Large intestine (tissue), 3 donors: Measurements from ENCODE around the gene NR5A2. TPM values are rescaled to one million over a fixed set of nuclear protein-coding genes. Genes with fewer than 3 reads are reported as not detected.
A peak's percentile ranks its signal among the peaks of the same experiment; 100 is the strongest.

Experiments
- DNase-seq, 2 donors: peaks; one replicate each; pipeline versions ENCODE4 v3.0.0 to v3.0.0-alpha.2; 2013
- H3K27ac ChIP-seq: one replicate; pipeline ENCODE4 v1.5.1; 2013; ENCODE audit warnings: low read length
- H3K27me3 ChIP-seq: 2 replicates; pipeline ENCODE4 v1.6.1; 2013; ENCODE audit warnings: low read length; ENCODE audit not compliant: control insufficient read depth, insufficient read depth
- H3K36me3 ChIP-seq: 2 replicates; pipeline ENCODE4 v1.6.1; 2013; ENCODE audit warnings: low read length; ENCODE audit not compliant: control insufficient read depth, insufficient read depth
- H3K4me1 ChIP-seq: one replicate; pipeline ENCODE4 v1.6.1; 2013; ENCODE audit warnings: low read length; ENCODE audit not compliant: control insufficient read depth, insufficient read depth
- H3K4me3 ChIP-seq: one replicate; pipeline ENCODE4 v1.5.1; 2013; ENCODE audit warnings: low read length
- H3K9me3 ChIP-seq: one replicate; pipeline ENCODE4 v1.6.1; 2013; ENCODE audit warnings: mild to moderate bottlenecking, low read depth, low read length, moderate library complexity; ENCODE audit not compliant: control insufficient read depth
- WGBS: methylation state at CpG from one replicate; pipeline ENCODE4 v1.1.5; 2013; ENCODE audit warnings: low lambda C conversion rate; ENCODE audit not compliant: insufficient coverage; 5-methylcytosine and 5-hydroxymethylcytosine counted together
- polyA plus RNA-seq: library from polyadenylated mRNA; unstranded; fragments of 120-200 nt; gene quantifications from one replicate; pipeline ENCODE4 v1.2.1, GENCODE V29; 2013

Gene NR5A2
- polyA plus RNA-seq, 1 donor: 36.5 TPM

DNA sequence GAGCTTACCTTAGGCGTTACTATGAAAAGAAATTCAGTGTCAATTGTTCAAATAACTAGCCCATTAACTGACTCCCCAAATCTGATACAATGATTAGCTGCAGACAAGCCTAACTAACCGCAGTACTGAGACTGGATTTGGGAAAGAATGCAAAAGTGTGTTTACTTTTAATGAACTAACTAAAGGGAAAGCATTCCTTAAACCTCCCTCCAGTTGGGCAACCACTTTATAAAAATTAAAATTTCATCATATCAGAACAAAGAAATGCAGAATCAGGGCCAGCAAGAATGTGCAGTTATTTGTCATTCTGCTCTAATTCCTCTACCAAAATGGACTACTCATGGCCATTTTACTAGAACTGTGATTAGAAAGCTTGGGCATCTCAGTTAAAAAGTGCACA lies 11.7 kb upstream of the NR5A2 start:
- no peaks in the 10 kb centered on the region for H3K36me3 ChIP-seq
- H3K9me3 ChIP-seq: no peaks in the 10 kb centered on the region
- no peaks in the 10 kb centered on the region for H3K4me1 ChIP-seq
- no peak overlapping the region for H3K4me3 ChIP-seq
- no peak for DNase-seq
- no peaks in the 10 kb centered on the region for H3K27me3 ChIP-seq
- no peak overlapping the region for H3K27ac ChIP-seq
- WGBS: 80% methylated on average over 1 of the region's 2 CpGs

GRCh38 chr1:200021577-200022238 lies 5.8 kb upstream of the NR5A2 start:
- H3K36me3 ChIP-seq: no peaks in the 10 kb centered on the region
- peaks cover 20% of the 10 kb centered on the region for H3K4me1 ChIP-seq
- H3K9me3 ChIP-seq: no peaks in the 10 kb centered on the region
- H3K27ac ChIP-seq: peak overlapping the region; percentile 43
- no peak overlapping the region for H3K4me3 ChIP-seq
- H3K27me3 ChIP-seq: no peaks in the 10 kb centered on the region
- WGBS: no CpG with 5 or more reads among the region's 1 CpG
- DNase-seq: peak in 1 of 2 donors; percentile 53

- H3K27ac ChIP-seq: peak overlapping the region; percentile 43
- H3K27me3 ChIP-seq: no peaks in the 10 kb centered on the region
- DNase-seq: peak in 1 of 2 donors; percentile 53
- H3K4me3 ChIP-seq: no peak overlapping the region
- peaks cover 23% of the 10 kb centered on the region for H3K4me1 ChIP-seq
- H3K9me3 ChIP-seq: no peaks in the 10 kb centered on the region
- 33% methylated on average over 2 of the region's 4 CpGs for WGBS
- no peaks in the 10 kb centered on the region for H3K36me3 ChIP-seq
Measured at GRCh38 chr1:200022239-200022804, 5.2 kb upstream of the NR5A2 start.

DNA sequence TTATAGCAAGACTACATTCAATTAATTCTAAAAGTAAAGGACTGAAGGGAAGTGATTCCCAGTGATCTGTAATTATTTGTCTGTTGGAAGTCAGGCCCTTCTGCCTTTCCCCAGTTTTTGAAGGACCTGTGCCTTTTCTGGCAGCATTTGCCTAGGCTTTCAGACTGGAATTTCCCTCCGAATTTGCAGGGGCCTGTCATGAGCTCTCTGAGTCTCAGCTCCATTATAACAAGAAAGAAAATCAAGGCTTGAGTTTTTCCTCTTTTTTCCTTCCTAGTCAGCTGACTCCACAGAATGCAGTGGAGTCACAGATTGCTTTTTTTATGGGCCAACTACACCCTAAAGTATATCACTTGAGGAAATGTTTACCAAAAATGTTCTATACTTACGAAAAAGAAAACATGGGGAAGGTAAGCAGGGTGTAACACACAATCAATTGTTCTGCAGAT lies 1.1 kb downstream of the NR5A2 start:
- no CpG with 5 or more reads among the region's 2 CpGs for WGBS
- DNase-seq: no peak
- no peaks in the 10 kb centered on the region for H3K36me3 ChIP-seq
- H3K4me3 ChIP-seq: peak overlapping the region; percentile 80
- no peaks in the 10 kb centered on the region for H3K9me3 ChIP-seq
- H3K27ac ChIP-seq: peak overlapping the region; percentile 86
- peaks cover 18% of the 10 kb centered on the region for H3K27me3 ChIP-seq
- H3K4me1 ChIP-seq: peaks cover 38% of the 10 kb centered on the region

DNA sequence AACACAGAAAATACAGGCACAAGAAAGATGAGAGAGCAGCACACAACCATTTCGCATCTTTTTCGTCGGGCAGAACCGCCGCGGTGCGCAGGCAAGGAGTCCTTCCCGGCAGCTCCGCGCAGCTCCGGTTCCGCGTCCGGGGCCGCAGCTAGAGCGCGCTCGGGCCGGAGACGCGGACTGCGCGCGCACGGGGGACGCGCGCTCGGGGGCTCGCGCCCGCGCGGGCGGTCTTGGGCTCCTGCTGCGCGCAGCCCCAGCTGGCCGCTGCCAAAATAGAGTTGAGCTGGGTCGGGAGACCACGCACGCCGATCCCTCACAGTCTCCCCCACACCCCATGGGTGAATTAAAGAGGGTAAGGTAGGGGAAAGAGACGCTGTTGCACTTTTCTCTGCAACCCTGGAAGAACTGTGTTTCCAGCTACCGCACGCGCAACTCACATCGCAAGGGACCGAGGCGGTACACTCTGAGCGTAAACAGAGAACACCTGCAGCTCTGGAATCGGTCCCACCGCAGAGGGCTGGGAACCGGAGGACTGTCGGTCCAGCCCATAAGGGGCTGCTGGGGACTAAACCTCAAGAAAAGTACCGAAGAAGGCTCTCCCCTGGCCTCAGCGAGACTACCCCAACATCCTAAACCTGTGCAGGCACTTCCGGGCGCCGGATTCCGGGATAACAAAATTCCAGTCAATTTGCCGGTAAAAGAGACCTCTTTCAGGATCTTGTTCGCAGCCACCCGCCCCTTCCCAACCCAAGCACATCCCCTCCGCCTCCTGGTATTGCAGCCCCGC lies 1.7 kb downstream of the NR5A2 start:
- WGBS: no CpG with 5 or more reads among the region's 65 CpGs
- Histone ChIP-seq H3K27ac (peak overlapping the region; percentile 86), H3K4me1 (peaks cover 40% of the 10 kb centered on the region), H3K9me3 (no peaks in the 10 kb centered on the region), H3K36me3 (no peaks in the 10 kb centered on the region), H3K27me3 (peaks cover 25% of the 10 kb centered on the region), H3K4me3 (peak overlapping the region; percentile 80)
- peak; percentile 69 to 88 for DNase-seq

- Histone ChIP-seq H3K9me3 (no peaks in the 10 kb centered on the region), H3K36me3 (no peaks in the 10 kb centered on the region), H3K27me3 (peaks cover 29% of the 10 kb centered on the region), H3K27ac (peak overlapping the region; percentile 86), H3K4me3 (peak overlapping the region; percentile 80), H3K4me1 (peaks cover 42% of the 10 kb centered on the region)
- DNase-seq: no peak
- WGBS: no CpG with 5 or more reads among the region's 13 CpGs
Measured at GRCh38 chr1:200029822-200030152, 2.3 kb downstream of the NR5A2 start.

- peak overlapping the region; percentile 80 for H3K4me3 ChIP-seq
- peak in 1 of 2 donors; percentile 56 for DNase-seq
- H3K27me3 ChIP-seq: peaks cover 39% of the 10 kb centered on the region
- H3K9me3 ChIP-seq: peaks cover 5% of the 10 kb centered on the region
- peak overlapping the region; percentile 23 for H3K27ac ChIP-seq
- H3K4me1 ChIP-seq: peaks cover 46% of the 10 kb centered on the region
- WGBS: 40% methylated on average over 1 of the region's 4 CpGs
- H3K36me3 ChIP-seq: no peaks in the 10 kb centered on the region
Measured at GRCh38 chr1:200030791-200031190, 3.3 kb downstream of the NR5A2 start.

DNA sequence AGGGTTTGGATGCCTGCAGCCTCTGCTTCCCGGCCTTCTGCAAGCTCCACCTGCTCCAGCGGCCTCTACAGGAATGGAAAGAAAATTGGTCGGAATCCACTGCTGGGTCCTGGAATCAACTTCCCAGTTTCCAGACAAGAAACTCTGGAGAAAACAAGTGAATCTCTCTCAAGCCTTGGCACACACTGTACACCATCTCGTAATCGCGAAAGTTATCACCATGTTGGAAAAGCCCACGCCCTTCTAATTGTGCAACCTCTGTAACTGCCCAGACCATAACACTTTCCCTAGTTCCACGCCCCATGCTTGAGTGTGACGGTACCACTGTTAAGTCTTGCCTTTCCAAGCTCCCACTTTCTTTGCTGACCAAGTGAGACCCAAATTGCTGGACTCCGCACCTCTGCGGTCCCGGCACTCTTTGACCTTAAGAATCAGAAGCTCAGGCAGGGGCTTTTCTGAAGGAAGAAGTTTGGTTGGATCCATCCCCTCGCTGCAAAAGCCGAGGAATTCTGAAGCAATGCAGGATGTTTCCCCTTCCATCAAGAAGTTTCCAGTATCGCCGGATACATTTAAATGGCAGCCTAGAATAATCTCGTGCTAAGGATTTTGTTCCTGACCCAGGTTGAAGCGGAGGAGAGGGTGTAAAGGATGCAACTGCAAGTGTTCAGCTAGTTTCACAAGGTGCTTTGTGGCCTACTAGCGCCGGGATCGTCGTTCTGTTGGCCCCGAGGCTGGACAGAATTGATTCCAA lies 6.2 kb downstream of the NR5A2 start:
- no CpG with 5 or more reads among the region's 23 CpGs for WGBS
- Histone ChIP-seq H3K4me1 (peaks cover 45% of the 10 kb centered on the region), H3K36me3 (no peaks in the 10 kb centered on the region), H3K4me3 (no peak overlapping the region), H3K27ac (no peak overlapping the region), H3K9me3 (peaks cover 5% of the 10 kb centered on the region), H3K27me3 (peaks cover 64% of the 10 kb centered on the region)
- DNase-seq: peak; percentile 77 to 84

DNA sequence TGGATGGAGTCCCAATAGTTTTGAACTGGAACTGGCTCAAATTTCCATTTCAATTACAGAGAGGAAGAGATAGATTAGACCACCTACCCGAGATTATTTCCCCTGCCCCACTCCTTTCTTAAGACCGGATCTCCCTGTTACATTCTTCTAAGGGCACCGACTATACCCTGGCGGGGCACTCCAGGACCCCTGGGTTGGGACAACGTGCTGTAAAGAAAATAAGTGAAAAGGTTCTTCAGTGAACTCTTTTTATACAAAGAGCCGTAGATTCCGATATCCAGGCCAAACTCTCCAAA lies 6.7 kb downstream of the NR5A2 start:
- H3K27ac ChIP-seq: no peak overlapping the region
- peaks cover 68% of the 10 kb centered on the region for H3K27me3 ChIP-seq
- H3K4me3 ChIP-seq: no peak overlapping the region
- peaks cover 45% of the 10 kb centered on the region for H3K4me1 ChIP-seq
- H3K9me3 ChIP-seq: peaks cover 5% of the 10 kb centered on the region
- DNase-seq: no peak
- no CpG with 5 or more reads among the region's 7 CpGs for WGBS
- no peaks in the 10 kb centered on the region for H3K36me3 ChIP-seq

DNA sequence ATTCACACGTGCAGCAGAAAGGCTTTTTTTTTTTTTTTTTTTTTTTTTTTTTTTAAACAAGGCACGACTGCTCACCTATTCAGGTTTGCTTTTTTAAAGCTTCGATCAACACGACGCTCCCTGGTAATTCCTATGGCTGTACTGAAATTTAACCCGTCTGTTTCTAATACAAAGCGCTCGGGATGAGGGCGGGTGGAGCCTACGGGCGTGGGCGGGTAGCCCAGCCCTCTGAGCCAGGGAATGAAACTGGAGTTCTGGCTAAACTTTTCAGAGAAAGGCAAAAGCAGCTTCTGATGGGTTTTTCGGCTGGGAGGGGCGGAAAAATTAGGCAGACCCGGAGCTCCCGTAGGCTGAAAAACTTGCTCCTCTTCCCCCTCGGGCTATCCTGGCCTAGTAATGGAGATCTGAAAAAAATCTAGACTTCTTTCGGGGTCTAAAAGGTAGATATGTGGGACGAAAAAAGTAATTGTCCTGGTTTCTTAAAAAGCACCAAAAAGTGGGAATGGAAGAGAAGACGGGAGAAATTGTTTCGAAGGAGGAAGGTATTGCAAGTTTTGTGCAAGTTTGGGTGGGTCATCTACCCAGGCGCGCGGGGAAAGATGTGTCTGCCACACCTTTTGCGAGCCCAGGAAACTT lies 7.4 kb downstream of the NR5A2 start:
- Histone ChIP-seq H3K4me1 (peaks cover 45% of the 10 kb centered on the region), H3K36me3 (no peaks in the 10 kb centered on the region), H3K27me3 (peaks cover 67% of the 10 kb centered on the region), H3K4me3 (peak overlapping the region; percentile 3), H3K27ac (no peak overlapping the region), H3K9me3 (peaks cover 5% of the 10 kb centered on the region)
- no peak for DNase-seq
- 74% methylated on average over 4 of the region's 25 CpGs for WGBS
